ENCODE results near the gene CDH4.

CDH4 gene

GRCh38 chr20:61543931-61544745 lies 292.1 kb downstream of the CDH4 start:
- Histone ChIP-seq H3K27ac (ENCODE audit: low read depth, low read length) (no peak overlapping the region), H3K9me3 (ENCODE audit: control insufficient read depth in 5 of 5, low read length in 5 of 5) (peaks cover 0 to 3% (median 0%) of the 10 kb centered on the region in 5 donors), H3K9ac (ENCODE audit: low read length in 5 of 5) (no peak overlapping the region), H3K27me3 (ENCODE audit: control insufficient read depth in 5 of 5, insufficient read depth in 4 of 5, low read length in 5 of 5) (peaks cover 5 to 11% (median 8%) of the 10 kb centered on the region in 5 donors), H3K4me3 (ENCODE audit: low read depth in 1 of 5, low read length in 5 of 5) (no peak overlapping the region), H3K36me3 (ENCODE audit: control insufficient read depth in 5 of 5, insufficient read depth in 5 of 5, low read length in 5 of 5) (no peaks in the 10 kb centered on the region), H3K4me1 (ENCODE audit: control insufficient read depth in 5 of 5, insufficient read depth in 5 of 5, low read length in 5 of 5) (no peaks in the 10 kb centered on the region)

- Histone ChIP-seq H3K9ac (ENCODE audit: low read length in 5 of 5) (no peak overlapping the region), H3K27me3 (ENCODE audit: control insufficient read depth in 5 of 5, insufficient read depth in 4 of 5, low read length in 5 of 5) (peaks cover 6 to 19% (median 13%) of the 10 kb centered on the region in 5 donors), H3K36me3 (ENCODE audit: control insufficient read depth in 5 of 5, insufficient read depth in 5 of 5, low read length in 5 of 5) (no peaks in the 10 kb centered on the region), H3K4me3 (ENCODE audit: low read depth in 1 of 5, low read length in 5 of 5) (no peak overlapping the region), H3K4me1 (ENCODE audit: control insufficient read depth in 5 of 5, insufficient read depth in 5 of 5, low read length in 5 of 5) (no peaks in the 10 kb centered on the region), H3K9me3 (ENCODE audit: control insufficient read depth in 5 of 5, low read length in 5 of 5) (peaks cover 0 to 3% (median 0%) of the 10 kb centered on the region in 5 donors), H3K27ac (ENCODE audit: low read depth, low read length) (no peak overlapping the region)
Observed at GRCh38 chr20:61544910-61545889, 293.1 kb downstream of the CDH4 start.

GRCh38 chr20:61546641-61547040 lies 294.6 kb downstream of the CDH4 start:
- no peak overlapping the region for H3K27ac ChIP-seq (ENCODE audit: low read depth, low read length)
- H3K4me1 ChIP-seq (ENCODE audit: control insufficient read depth in 5 of 5, insufficient read depth in 5 of 5, low read length in 5 of 5) = no peaks in the 10 kb centered on the region
- H3K9ac ChIP-seq (ENCODE audit: low read length in 5 of 5) = no peak overlapping the region
- peaks cover 8 to 18% (median 13%) of the 10 kb centered on the region in 5 donors for H3K27me3 ChIP-seq (ENCODE audit: control insufficient read depth in 5 of 5, insufficient read depth in 4 of 5, low read length in 5 of 5)
- H3K9me3 ChIP-seq (ENCODE audit: control insufficient read depth in 5 of 5, low read length in 5 of 5) = peaks cover 0 to 5% (median 0%) of the 10 kb centered on the region in 5 donors
- no peaks in the 10 kb centered on the region for H3K36me3 ChIP-seq (ENCODE audit: control insufficient read depth in 5 of 5, insufficient read depth in 5 of 5, low read length in 5 of 5)
- H3K4me3 ChIP-seq (ENCODE audit: low read depth in 1 of 5, low read length in 5 of 5) = no peak overlapping the region

- Histone ChIP-seq H3K27ac (ENCODE audit: low read depth, low read length) (no peak overlapping the region), H3K9me3 (ENCODE audit: control insufficient read depth in 5 of 5, low read length in 5 of 5) (peaks cover 0 to 5% (median 5%) of the 10 kb centered on the region in 5 donors), H3K27me3 (ENCODE audit: control insufficient read depth in 5 of 5, insufficient read depth in 4 of 5, low read length in 5 of 5) (peaks cover 5 to 18% (median 13%) of the 10 kb centered on the region in 5 donors), H3K4me1 (ENCODE audit: control insufficient read depth in 5 of 5, insufficient read depth in 5 of 5, low read length in 5 of 5) (no peaks in the 10 kb centered on the region), H3K9ac (ENCODE audit: low read length in 5 of 5) (no peak overlapping the region), H3K36me3 (ENCODE audit: control insufficient read depth in 5 of 5, insufficient read depth in 5 of 5, low read length in 5 of 5) (no peaks in the 10 kb centered on the region), H3K4me3 (ENCODE audit: low read depth in 1 of 5, low read length in 5 of 5) (no peak overlapping the region)
Observed at GRCh38 chr20:61548069-61548468, 296.0 kb downstream of the CDH4 start.

GRCh38 chr20:61549865-61550264 lies 297.8 kb downstream of the CDH4 start:
- Histone ChIP-seq H3K27ac (ENCODE audit: low read depth, low read length) (no peak overlapping the region), H3K9me3 (ENCODE audit: control insufficient read depth in 5 of 5, low read length in 5 of 5) (peaks cover 0 to 5% (median 5%) of the 10 kb centered on the region in 5 donors), H3K4me3 (ENCODE audit: low read depth in 1 of 5, low read length in 5 of 5) (no peak overlapping the region), H3K4me1 (ENCODE audit: control insufficient read depth in 5 of 5, insufficient read depth in 5 of 5, low read length in 5 of 5) (no peaks in the 10 kb centered on the region), H3K9ac (ENCODE audit: low read length in 5 of 5) (no peak overlapping the region), H3K36me3 (ENCODE audit: control insufficient read depth in 5 of 5, insufficient read depth in 5 of 5, low read length in 5 of 5) (no peaks in the 10 kb centered on the region), H3K27me3 (ENCODE audit: control insufficient read depth in 5 of 5, insufficient read depth in 4 of 5, low read length in 5 of 5) (peaks cover 5 to 18% (median 11%) of the 10 kb centered on the region in 5 donors)

- no peaks in the 10 kb centered on the region for H3K4me1 ChIP-seq (ENCODE audit: control insufficient read depth in 5 of 5, insufficient read depth in 5 of 5, low read length in 5 of 5)
- no peak overlapping the region for H3K9ac ChIP-seq (ENCODE audit: low read length in 5 of 5)
- peaks cover 0 to 5% (median 5%) of the 10 kb centered on the region in 5 donors for H3K9me3 ChIP-seq (ENCODE audit: control insufficient read depth in 5 of 5, low read length in 5 of 5)
- no peak overlapping the region for H3K27ac ChIP-seq (ENCODE audit: low read depth, low read length)
- H3K27me3 ChIP-seq (ENCODE audit: control insufficient read depth in 5 of 5, insufficient read depth in 4 of 5, low read length in 5 of 5) = peaks cover 2 to 18% (median 11%) of the 10 kb centered on the region in 5 donors
- H3K4me3 ChIP-seq (ENCODE audit: low read depth in 1 of 5, low read length in 5 of 5) = no peak overlapping the region
- no peaks in the 10 kb centered on the region for H3K36me3 ChIP-seq (ENCODE audit: control insufficient read depth in 5 of 5, insufficient read depth in 5 of 5, low read length in 5 of 5)
Observed at GRCh38 chr20:61551401-61551800, 299.3 kb downstream of the CDH4 start.

- peaks cover 1 to 13% (median 4%) of the 10 kb centered on the region in 5 donors for H3K27me3 ChIP-seq (ENCODE audit: control insufficient read depth in 5 of 5, insufficient read depth in 4 of 5, low read length in 5 of 5)
- peaks cover 0 to 5% (median 5%) of the 10 kb centered on the region in 5 donors for H3K9me3 ChIP-seq (ENCODE audit: control insufficient read depth in 5 of 5, low read length in 5 of 5)
- H3K4me3 ChIP-seq (ENCODE audit: low read depth in 1 of 5, low read length in 5 of 5) = no peak overlapping the region
Observed at GRCh38 chr20:61554617-61555016, 302.6 kb downstream of the CDH4 start.

GRCh38 chr20:61555566-61555965 lies 303.5 kb downstream of the CDH4 start:
- H3K4me1 ChIP-seq (ENCODE audit: control insufficient read depth in 5 of 5, insufficient read depth in 5 of 5, low read length in 5 of 5) = no peaks in the 10 kb centered on the region

More at GRCh38 chr20:61554617-61555016, 302.6 kb downstream of the CDH4 start:
- H3K27ac ChIP-seq (ENCODE audit: low read depth, low read length) = no peak overlapping the region
- no peak overlapping the region for H3K9ac ChIP-seq (ENCODE audit: low read length in 5 of 5)
- H3K36me3 ChIP-seq (ENCODE audit: control insufficient read depth in 5 of 5, insufficient read depth in 5 of 5, low read length in 5 of 5) = no peaks in the 10 kb centered on the region
- H3K4me1 ChIP-seq (ENCODE audit: control insufficient read depth in 5 of 5, insufficient read depth in 5 of 5, low read length in 5 of 5) = no peaks in the 10 kb centered on the region

GRCh38 chr20:61556111-61556510 lies 304.1 kb downstream of the CDH4 start:
- no peak overlapping the region for H3K9ac ChIP-seq (ENCODE audit: low read length in 5 of 5)
- no peak overlapping the region for H3K4me3 ChIP-seq (ENCODE audit: low read depth in 1 of 5, low read length in 5 of 5)
- H3K27me3 ChIP-seq (ENCODE audit: control insufficient read depth in 5 of 5, insufficient read depth in 4 of 5, low read length in 5 of 5) = peaks cover 0 to 13% (median 0%) of the 10 kb centered on the region in 5 donors
- no peak overlapping the region for H3K27ac ChIP-seq (ENCODE audit: low read depth, low read length)
- H3K9me3 ChIP-seq (ENCODE audit: control insufficient read depth in 5 of 5, low read length in 5 of 5) = peaks cover 0 to 5% (median 5%) of the 10 kb centered on the region in 5 donors
- no peaks in the 10 kb centered on the region for H3K4me1 ChIP-seq (ENCODE audit: control insufficient read depth in 5 of 5, insufficient read depth in 5 of 5, low read length in 5 of 5)
- no peaks in the 10 kb centered on the region for H3K36me3 ChIP-seq (ENCODE audit: control insufficient read depth in 5 of 5, insufficient read depth in 5 of 5, low read length in 5 of 5)

More at GRCh38 chr20:61555566-61555965, 303.5 kb downstream of the CDH4 start:
- Histone ChIP-seq H3K9ac (ENCODE audit: low read length in 5 of 5) (no peak overlapping the region), H3K27ac (ENCODE audit: low read depth, low read length) (no peak overlapping the region), H3K27me3 (ENCODE audit: control insufficient read depth in 5 of 5, insufficient read depth in 4 of 5, low read length in 5 of 5) (peaks cover 0 to 10% (median 0%) of the 10 kb centered on the region in 5 donors), H3K36me3 (ENCODE audit: control insufficient read depth in 5 of 5, insufficient read depth in 5 of 5, low read length in 5 of 5) (no peaks in the 10 kb centered on the region), H3K4me3 (ENCODE audit: low read depth in 1 of 5, low read length in 5 of 5) (no peak overlapping the region), H3K9me3 (ENCODE audit: control insufficient read depth in 5 of 5, low read length in 5 of 5) (peaks cover 0 to 5% (median 5%) of the 10 kb centered on the region in 5 donors)

Measured in subcutaneous abdominal adipose tissue (tissue), 5 donors.